ENCODE measurements around the gene GIMAP2.

GRCh38 chr7:150668977-150669376 is 16.5 kb upstream of the GIMAP2 start:
- TF ChIP-seq EZH2 (IDR thresholded peaks at IDR 0.05; ENCODE audit: insufficient read depth, low read length) (no peak), CTCF (IDR thresholded peaks at IDR 0.05; ENCODE audit: insufficient read depth, low read depth, low read length) (no peak)

Measured in astrocyte (in vitro differentiated cells and primary cell).